ENCODE results near the gene SZT2. TPM values are rescaled to one million over a fixed set of nuclear protein-coding genes. Genes with fewer than 3 reads are reported as not detected.

SZT2 gene
- total RNA-seq, 1 donor from 2014 or later: 32.5 TPM

DNA sequence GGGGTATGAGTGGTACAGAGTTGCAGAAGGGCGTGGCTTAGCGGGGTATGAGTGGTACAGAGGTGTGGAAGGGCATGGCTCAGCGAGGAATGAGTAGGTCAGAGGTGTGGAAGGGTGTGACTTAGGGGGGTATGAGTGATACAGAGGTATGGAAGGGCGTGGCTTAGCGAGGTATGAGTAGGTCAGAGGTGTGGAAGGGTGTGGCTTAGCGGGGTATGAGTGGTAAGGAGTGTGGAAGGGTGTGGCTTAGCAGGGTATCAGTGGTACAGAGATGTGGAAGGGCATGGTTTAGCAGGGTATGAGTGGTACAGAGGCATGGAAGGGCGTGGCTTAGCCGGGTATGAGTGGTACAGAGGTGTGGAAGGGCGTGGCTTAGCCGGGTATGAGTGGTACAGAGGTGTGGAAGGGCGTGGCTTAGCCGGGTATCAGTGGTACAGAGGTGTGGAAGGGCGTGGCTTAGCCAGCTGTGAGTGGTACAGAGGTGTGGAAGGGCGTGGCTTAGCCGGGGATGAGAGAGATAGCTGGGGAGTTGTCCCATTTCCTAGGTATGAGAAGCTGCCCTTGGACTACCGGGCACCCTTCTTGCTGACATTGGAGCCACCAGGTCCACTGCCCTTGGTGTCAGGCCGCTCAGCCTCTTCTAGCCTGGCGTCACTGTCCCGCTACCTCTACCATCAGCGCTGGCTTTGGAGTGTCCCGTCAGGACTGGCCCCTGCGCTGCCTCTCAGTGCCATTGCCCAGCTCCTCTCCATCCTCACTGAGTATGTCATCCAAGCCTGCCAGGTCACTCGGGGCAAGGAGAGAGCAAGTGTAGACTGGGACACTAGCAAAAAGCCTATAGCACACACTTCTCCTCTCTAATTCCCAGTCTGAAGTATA is 34.2 kb downstream of the SZT2 start:
- no peak for DNase-seq (ENCODE audit: low spot score)

DNA sequence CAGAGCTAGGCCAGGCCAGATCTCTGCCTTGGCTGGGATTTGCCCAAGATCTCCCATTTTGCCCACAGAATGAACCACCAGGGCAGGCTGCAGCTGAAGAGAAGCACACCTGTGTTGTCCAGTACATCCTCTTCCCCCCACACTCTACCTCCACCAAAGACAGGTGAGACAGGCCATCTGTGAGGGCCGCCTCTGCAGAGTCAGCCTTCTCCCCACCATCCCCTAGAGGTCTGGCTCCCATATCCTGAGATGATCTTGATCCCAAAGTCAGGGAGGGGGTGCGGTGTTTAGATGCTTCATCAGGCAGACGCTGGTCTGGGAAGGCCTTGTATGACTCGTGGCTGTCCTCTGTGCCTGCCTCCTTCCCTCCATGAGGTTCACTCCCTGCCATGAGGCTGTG is 35.3 kb downstream of the SZT2 start:
- DNase-seq (ENCODE audit: low spot score): no peak

DNA sequence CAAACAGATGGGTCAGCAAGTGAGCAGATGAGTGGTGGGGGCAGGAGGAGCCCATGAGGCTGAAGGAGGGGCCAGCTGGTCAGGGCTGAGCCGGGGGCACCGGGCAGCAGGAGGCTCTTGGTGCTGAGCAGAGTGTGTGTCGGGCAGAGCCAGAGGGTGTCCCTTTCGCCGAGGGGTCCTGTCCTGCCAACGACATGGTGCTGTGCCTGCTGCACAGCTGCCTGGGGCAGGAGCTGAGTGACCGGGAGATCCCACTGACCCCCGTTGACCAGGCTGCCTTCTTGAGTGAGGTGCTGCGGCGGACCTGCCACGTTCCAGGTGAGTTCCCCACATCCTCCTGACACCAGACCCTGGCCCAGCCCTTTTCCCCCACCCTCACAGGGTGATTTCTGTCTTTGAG is 36.5 kb downstream of the SZT2 start:
- no peak for DNase-seq (ENCODE audit: low spot score)

DNA sequence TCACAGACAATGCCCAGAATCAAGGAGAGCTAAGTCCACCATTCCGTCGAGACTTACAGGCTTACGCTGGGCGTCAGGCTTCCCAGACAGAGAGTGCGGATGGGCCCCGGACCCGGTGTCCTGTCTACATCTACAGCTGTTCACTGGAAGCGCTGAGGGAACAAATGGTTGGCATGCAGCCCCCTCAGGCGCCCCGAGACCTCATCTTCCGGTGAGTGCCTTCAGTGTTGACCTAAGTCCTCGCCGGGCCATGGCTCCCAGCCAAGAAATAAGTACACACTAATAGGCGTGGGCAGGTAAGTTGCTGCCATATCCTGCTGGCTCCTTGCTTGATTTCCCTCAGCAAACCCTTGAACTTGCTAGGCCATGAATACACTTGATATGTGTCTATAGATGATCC is 37.8 kb downstream of the SZT2 start:
- no peak for DNase-seq (ENCODE audit: low spot score)

DNA sequence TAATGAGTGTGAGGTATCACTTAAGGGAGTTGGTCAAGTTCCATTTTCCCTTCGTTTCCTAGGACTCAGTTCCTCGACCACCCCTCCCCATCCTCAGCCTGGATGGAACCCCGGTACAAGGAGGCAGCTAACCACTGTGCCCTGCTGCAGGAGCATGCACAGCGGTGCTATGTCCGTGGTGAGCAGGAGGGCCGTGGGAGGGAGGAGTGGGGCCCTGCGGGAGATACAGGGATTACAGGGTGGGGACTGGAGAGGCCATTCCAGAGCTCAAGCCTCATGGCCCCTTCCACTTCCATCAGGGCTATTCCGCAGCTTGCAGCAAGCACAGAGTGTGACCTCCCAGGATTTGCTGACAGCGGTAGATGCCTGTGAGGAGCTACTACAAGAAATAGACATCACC is 38.2 kb downstream of the SZT2 start:
- peak; percentile 33 for DNase-seq (ENCODE audit: low spot score)

DNA sequence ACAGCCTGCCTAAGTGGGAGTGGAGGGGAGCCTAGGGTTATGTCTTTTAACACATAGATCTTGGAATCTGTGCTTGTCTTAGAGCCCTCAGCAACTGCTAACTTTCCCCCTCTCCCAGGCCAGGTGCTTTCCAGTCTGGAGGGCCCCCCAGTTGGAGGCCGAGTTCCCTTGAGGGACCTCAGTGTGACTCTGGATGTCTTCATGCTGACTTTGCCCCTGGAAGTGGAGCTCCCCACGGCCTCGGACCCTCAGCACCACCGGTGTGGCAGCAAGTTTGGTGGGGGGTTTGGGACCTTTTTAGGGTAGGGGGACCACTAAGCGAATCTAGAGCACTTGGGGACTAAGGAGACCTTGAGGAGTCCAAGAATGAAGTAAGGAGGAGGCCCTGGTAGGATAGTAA is 41.1 kb downstream of the SZT2 start:
- DNase-seq (ENCODE audit: low spot score): no peak

DNA sequence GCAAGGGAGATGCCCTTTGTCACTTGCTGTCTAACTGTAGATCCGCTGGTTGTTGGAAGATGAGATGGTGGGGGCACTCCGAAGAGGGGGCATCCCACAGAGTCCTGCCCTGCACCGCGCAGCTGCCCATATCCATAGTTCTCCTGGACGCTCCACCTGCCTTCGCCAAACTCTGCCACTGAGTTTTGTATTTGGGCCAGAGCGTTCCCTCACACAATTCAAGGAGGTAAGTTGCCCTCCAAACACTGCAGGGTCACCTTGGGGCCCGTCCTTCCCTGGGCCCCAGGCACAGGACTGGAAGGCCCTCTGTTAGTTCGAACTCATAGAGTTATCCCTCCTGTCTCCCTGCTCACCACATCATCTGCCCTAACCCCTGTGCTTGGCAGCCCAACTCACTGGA is 42.0 kb downstream of the SZT2 start:
- no peak for DNase-seq (ENCODE audit: low spot score)

DNA sequence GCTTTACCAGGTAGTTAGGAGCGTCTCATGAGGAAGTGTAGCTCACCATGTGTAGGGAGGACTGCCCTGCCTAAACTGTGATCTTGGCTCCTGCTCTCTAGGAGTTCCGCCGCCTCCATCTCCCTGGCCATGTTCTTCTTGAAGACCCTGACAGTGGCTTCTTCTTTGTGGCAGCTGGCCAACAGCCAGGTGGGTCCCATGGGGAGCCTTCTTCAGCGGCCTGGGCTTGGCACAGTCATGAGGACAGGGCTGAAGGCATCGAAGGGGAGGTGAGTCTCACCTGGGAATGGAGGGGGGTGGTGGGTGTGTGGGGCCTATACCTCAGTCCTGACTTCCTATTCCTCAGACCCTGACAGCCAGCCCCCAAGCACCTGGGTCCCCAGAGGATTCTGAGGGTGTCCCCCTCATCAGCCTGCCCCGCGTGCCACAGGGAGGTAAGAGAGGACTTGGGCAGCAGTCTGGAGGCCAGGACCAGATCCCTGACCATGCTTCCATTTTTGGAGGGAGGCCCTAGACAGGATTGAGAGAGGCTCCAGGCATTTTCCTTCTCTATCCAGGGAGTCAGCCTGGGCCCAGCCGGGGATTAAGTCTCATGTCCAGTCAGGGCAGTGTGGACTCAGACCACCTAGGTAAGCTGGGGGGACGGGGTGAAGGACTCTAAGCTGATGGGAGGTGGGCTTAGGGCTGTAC is 42.6 kb downstream of the SZT2 start:
- no peak for DNase-seq (ENCODE audit: low spot score)

DNA sequence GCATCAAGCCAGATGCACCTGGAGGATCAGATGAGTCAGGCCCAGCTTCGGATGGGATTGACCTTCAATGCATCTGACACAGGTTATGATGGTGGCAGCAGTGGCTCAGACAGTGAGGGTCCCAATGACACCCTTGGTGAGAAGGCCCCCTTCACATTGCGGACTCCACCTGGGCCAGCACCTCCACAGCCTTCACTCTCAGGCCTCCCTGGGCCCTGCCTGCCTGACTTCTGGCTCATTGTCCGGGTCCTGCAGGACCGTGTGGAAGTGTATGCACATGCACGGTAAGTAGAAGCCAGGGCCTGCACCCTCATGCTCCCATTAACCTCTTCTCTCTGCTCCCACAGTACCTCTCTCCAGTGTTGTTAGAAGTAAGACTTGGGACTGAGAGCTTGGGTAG is 43.2 kb downstream of the SZT2 start:
- no peak for DNase-seq (ENCODE audit: low spot score)

DNA sequence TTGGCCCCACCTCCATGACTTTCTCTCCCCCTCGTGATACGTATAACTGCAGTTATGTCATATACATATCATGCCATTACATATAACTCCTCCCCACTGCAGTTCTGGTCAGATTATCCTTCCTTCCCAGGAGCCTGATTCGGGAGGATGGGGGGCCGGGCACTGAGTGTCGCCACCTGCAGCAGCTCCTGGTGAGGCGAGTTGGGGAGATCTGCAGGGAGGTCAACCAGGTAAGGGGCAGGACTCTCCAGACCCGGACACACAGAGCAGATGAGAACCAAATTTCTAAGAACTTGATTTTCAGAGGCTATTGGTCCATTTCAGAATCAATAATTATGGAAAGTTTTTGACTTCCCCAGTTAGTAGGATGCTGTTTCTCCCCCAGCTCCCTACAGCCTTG is 44.6 kb downstream of the SZT2 start:
- DNase-seq (ENCODE audit: low spot score): no peak

DNA sequence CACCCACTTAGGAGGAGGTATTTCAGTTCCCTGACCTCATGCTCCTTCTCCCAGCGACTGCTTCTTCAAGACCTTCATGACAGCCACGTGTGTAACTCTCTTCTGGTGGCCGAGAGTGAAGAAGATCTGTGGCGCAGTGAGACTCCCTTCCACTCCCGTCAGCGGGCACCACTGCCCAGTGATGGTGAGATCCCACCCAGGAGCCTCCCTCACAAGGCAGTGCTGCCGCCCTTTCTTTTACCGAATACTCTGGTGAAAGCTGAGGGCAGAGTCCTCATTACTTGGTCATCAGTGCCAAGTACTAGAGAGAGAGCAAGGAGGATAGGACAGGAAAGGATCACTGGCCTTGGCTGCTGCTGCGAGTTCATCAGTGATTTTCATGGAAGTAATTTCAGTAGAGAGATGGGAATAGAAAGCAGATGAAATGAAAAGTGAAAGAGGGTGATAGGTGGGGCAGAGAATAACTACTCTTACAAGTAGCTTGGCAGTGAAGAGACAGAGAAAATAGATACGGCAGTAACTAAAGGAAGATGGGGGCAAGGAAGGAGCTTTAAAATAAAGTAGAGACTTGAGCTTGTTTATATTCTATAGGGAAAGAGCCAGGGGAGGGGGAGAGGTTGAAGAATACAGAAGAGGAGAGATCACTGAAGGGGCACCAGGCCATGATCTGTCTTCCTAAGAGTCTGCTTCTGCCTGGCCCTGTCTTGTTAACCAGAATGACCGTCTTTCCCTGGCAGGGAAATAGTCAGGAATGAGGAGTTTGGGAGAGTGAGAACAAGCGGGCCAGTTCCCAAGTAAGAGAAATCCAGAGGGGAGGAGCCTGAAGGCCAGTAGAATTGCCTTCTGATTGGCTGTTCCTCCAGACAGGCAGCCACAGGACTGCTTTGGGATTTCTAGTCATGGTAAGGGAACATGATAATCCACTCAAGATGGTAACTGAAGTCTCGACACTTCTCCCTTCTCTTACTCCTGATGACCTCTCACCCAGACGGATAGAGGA is 45.7 kb downstream of the SZT2 start:
- DNase-seq (ENCODE audit: low spot score): peak; percentile 86

DNA sequence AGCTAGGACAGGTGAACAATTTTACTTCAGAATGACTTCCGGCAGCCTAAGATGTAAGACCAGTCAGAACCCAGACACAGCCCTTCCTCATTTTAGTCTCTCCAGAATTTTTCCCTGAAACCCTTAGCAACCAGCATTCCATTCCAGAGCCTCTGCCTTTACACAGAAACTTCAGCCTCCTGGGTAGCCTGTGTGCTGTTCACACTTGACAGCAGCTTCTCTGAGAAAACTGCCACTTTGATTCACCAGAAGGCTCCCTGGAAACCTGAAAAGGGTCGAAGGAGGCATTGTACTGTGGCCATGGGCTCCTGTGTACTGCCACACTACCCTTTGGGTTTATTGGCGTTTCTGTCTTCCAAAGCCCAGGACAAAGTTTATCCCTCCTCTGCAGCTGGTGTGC is 46.7 kb downstream of the SZT2 start:
- DNase-seq (ENCODE audit: low spot score): peak; percentile 63

DNA sequence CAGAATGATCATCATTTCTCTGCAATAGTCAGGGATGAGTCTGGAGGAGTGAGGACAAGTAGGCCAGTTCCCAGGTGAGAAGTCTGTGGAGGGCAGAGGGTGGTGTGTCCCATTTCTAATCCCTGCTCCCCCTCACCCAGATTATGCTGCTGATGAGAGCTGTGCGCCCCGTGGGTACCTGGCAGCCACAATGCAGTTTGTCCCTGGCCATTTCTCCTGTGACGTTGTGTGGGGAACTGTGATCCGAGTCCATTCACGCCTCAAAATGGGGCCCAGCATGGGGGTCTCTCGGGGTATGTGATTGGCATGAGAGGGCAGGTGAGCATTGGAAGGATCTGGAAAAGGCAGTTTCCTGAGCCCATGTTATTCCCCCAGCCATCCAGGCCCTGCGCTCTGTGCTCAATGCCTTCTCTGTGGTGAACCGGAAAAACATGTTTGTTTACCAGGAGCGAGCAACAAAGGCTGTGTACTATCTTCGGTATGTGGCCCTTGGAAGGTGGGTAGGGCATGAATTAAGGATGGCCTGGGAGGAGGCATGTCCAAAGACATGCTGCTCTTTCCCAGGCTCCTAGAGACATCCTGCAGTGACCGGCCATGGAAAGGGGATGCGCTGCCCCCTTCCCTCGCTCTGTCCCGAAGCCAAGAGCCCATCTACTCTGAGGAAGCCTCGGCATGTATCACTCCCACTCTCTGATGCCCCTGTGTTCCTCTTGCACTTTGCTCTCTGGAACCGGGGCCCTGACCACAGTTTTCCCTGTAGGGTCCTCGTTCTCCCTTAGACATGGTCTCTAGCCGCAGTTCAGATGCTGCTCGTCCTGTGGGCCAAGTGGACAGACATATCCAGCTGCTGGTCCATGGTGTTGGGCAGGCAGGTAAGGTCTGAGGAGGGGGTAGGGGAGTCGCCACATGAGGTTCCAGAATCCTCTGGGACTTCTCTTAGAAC is 47.6 kb downstream of the SZT2 start:
- no peak for DNase-seq (ENCODE audit: low spot score)

DNA sequence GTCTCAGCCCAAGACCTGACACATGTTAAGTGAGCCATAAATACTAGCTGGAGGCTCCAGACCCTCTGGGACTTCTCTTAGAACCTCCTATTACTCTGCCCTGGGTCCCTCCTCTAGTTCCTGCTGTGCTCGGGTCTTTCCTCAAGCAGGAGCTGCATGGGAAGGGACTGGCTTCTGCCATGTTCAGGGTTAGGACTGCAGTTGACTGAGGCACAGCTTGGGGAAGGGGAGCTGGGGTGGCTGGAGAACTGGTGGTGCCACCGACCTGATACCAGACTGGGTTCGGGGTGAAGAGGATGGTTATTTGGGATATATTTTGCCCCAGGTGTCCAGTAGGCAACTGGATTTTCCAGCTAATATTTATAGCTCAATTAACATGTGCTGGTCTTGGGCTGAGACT is 48.3 kb downstream of the SZT2 start:
- DNase-seq (ENCODE audit: low spot score): no peak

DNA sequence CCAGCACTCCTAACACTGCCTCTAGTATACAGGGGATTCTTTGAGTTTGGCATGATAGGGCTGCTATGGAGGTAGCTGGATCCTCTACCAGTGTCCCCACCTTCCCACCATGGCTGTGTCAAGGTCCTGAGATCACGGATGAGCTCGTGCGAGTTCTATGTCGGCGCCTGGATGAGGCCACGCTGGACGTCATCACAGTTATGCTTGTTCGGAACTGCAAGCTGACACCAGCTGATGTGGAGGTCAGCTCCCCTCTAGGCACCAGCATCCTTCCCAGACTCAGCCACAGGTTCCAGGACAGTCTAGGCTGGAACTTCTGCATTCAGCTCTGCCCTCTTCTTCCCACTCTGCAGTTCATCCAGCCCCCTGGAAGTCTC is 48.9 kb downstream of the SZT2 start:
- no peak for DNase-seq (ENCODE audit: low spot score)

DNA sequence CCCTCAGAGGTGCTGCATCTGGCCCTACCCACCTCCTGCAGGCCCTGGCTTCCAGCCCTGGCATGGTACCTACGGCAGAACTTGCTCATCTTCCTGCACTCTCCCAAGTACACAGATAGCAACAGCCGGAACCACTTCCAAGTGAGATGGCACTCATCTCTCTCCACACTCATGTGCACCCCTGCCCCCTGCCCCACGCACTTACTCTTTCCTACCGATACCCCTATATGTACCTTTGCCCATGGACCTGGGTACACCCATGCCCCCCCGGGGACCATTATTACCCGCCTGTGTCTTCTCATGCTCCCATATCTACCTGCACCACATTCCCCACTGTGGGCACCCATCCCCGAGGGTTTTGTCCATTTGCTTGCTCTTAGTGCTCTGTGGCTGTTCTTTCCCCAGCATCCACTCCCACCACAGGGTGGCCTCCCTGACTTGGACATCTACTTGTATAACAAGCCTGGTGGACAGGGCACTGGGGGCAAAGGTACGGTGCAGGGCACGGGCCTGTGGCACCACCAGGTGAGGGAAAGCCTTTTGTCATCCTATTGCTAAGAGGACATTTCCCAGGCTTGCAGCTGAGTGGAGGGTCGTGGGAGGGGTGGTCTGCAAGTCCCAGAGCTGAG is 49.4 kb downstream of the SZT2 start:
- DNase-seq (ENCODE audit: low spot score): no peak

DNA sequence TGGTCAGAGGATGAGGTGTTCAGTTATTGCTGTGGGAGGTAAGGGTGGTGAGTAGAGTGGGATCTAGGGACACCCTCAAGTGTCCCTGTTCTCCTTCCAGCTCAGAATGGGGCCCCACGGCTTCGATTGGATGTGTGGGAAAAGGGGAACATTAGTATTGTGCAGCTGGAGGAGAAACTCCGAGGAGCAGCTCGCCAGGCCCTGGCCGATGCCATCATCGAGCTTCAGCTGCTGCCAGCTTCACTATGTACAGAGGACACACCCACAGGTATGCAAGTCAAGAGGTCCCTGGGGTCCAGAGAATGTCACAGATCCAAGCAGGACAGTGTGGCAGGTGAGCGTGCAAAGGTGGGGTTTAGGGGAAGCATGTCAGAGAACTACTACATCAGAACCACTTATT is 50.1 kb downstream of the SZT2 start:
- no peak for DNase-seq (ENCODE audit: low spot score)

DNA sequence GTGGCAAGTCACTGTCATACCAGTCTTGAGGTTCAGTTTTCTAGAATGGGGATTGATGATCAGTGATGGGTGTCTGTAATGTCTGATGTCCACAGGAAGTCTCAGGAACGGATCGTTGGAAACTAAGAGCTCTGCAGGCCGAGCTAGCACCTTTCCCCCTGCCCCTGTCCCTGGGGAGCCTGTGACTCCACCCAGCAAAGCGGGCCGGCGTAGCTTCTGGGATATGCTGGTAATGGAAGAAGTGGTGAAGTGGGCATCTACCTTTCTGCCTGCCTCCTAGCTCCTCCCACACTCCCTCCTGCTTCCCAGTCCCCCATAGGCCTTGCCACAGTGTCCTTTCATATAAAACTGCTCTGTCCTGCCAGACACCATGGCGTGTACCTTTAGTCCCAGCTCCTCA is 50.7 kb downstream of the SZT2 start:
- no peak for DNase-seq (ENCODE audit: low spot score)

DNA sequence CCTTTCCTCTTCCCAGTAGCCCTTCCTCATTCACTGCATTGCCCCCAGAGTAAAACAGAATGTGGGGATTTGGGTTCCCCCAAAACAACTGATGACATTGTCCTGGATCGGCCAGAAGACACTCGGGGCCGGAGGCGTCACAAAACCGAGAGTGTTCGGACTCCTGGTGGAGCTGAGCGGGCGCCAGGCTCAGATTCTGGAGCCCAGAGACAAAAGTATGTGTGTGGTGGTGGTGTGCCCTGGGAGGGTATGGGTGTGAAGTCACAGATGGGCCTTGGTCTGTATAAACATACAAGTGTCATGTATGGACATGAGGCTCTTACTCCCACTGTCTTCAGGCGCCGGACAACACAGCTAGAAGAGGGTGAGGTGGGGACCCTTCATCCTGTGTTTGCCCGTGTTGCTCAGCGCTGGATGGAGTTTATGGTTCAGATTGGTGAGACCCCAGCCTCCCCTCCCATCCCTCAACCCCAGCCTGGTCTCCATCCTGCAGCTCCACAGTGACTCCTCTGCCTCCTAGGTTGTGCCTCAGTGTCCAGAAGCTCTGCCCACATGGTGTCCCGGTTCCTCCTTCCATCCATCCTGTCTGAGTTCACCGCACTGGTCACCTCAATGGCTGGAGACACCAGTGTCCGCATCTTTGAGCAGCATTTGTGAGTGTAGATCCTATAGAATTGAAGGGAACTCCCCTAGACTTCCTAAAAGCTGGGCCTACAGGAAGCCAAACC is 51.6 kb downstream of the SZT2 start:
- no peak for DNase-seq (ENCODE audit: low spot score)
